Measurements from ENCODE around the gene PPP2R2D. TPM values are rescaled to one million over a fixed set of nuclear protein-coding genes. Genes with fewer than 3 reads are reported as not detected.

The PPP2R2D gene
- total RNA-seq, 1 experiment from 2014 or later = 35.1 TPM

- peaks cover 8% of the 10 kb centered on the region for H4K20me1 ChIP-seq (ENCODE audit: control insufficient read depth, insufficient read depth, insufficient read length)
- no peak overlapping the region for H3K56ac ChIP-seq (ENCODE audit: insufficient read length, low read depth, low read length)
- no peaks in the 10 kb centered on the region for H3K9me3 ChIP-seq (ENCODE audit: control insufficient read depth, low read depth, low read length)
- no peaks in the 10 kb centered on the region for H3K23me2 ChIP-seq (ENCODE audit: insufficient read length, low read depth, low read length, poor library complexity, severe bottlenecking)
- no peaks in the 10 kb centered on the region for H3K27me3 ChIP-seq (ENCODE audit: insufficient read depth, low read length)
- Mint-ChIP-seq H3K4me3 (no peak overlapping the region; a peak in 1 of 5 replicates), H3K4me1 (peaks cover 51 to 55% of the 10 kb centered on the region in 2 experiments), H3K27ac (peak overlapping the region in 1 of 3 experiments; percentile 19; a peak in 2 of 7 replicates), H3K27me3 (ENCODE audit: low read depth) (no peaks in the 10 kb centered on the region), H3K9me3 (no peaks in the 10 kb centered on the region; a peak in 1 of 5 replicates), H3K36me3 (ENCODE audit: insufficient read depth in 1 of 3, low read depth in 3 of 3) (peaks cover 4 to 17% (median 8%) of the 10 kb centered on the region in 3 experiments; a peak in 6 of 7 replicates)
- H2AFZ ChIP-seq (ENCODE audit: low read length) = no peak overlapping the region
- H4K91ac ChIP-seq (ENCODE audit: insufficient read length, low read depth, low read length) = no peak overlapping the region
- no peak overlapping the region for H2BK20ac ChIP-seq (ENCODE audit: low read depth, low read length, poor library complexity, severe bottlenecking)
- H2BK12ac ChIP-seq (ENCODE audit: insufficient read length, low read depth, low read length) = no peak overlapping the region
- no peak overlapping the region for H3K14ac ChIP-seq (ENCODE audit: insufficient read depth, low read length)
- TF ChIP-seq CTCF (conservative IDR thresholded peaks at IDR 0.05) = no peak
- WGBS (ENCODE audit: extremely low coverage, insufficient read length, low lambda C conversion rate) = no CpG with 5 or more reads among the region's 16 CpGs
- H2BK15ac ChIP-seq (ENCODE audit: low read depth, low read length) = no peak overlapping the region
- no peak overlapping the region for H4K8ac ChIP-seq (replicated peaks; ENCODE audit: insufficient read length, low read depth, low read length)
- no peak overlapping the region for H3K4me2 ChIP-seq (ENCODE audit: insufficient read depth, insufficient read length, low read length)
- no peak overlapping the region for H4K5ac ChIP-seq (ENCODE audit: insufficient read length, low read depth, low read length)
- no peak overlapping the region for H2AK5ac ChIP-seq (ENCODE audit: insufficient read length, low read length)
- H3T11ph ChIP-seq (ENCODE audit: low read length) = no peak overlapping the region
- no peak overlapping the region for H3K9ac ChIP-seq (ENCODE audit: extremely low read depth, insufficient read length, low read length)
- H3K4ac ChIP-seq (ENCODE audit: low read depth, low read length) = no peak overlapping the region
- H3K23ac ChIP-seq (ENCODE audit: insufficient read length, low read depth, low read length) = no peak overlapping the region
- DNase-seq = no peak
- H3K79me1 ChIP-seq (ENCODE audit: insufficient read depth, low read depth, low read length, poor library complexity, severe bottlenecking) = peaks cover 28% of the 10 kb centered on the region
- no peak overlapping the region for H3K27ac ChIP-seq (ENCODE audit: insufficient read length, low read depth, low read length)
- H2BK5ac ChIP-seq (ENCODE audit: insufficient read length, low read length) = no peak overlapping the region
- H3K79me2 ChIP-seq (ENCODE audit: insufficient read depth, low read length) = peaks cover 38% of the 10 kb centered on the region; the same call in 1 of the 2 replicates
- H2BK120ac ChIP-seq (ENCODE audit: low read depth, low read length, poor library complexity, severe bottlenecking) = no peak overlapping the region
- H3K4me1 ChIP-seq (ENCODE audit: insufficient read depth, low read length) = peaks cover 5% of the 10 kb centered on the region; the same call in 1 of the 2 replicates
- no peak overlapping the region for H3K18ac ChIP-seq (ENCODE audit: insufficient read length, low read depth, low read length)
Observed at GRCh38 chr10:131930586-131931330, 29.9 kb downstream of the PPP2R2D start.
